ENCODE data around the gene SLC39A7.
"Not testable (repeated sequence)": the region's sequence is repeated elsewhere in the genome, so short reads cannot be mapped to it uniquely, and the experiment has no call there.

The SLC39A7 gene

DNA sequence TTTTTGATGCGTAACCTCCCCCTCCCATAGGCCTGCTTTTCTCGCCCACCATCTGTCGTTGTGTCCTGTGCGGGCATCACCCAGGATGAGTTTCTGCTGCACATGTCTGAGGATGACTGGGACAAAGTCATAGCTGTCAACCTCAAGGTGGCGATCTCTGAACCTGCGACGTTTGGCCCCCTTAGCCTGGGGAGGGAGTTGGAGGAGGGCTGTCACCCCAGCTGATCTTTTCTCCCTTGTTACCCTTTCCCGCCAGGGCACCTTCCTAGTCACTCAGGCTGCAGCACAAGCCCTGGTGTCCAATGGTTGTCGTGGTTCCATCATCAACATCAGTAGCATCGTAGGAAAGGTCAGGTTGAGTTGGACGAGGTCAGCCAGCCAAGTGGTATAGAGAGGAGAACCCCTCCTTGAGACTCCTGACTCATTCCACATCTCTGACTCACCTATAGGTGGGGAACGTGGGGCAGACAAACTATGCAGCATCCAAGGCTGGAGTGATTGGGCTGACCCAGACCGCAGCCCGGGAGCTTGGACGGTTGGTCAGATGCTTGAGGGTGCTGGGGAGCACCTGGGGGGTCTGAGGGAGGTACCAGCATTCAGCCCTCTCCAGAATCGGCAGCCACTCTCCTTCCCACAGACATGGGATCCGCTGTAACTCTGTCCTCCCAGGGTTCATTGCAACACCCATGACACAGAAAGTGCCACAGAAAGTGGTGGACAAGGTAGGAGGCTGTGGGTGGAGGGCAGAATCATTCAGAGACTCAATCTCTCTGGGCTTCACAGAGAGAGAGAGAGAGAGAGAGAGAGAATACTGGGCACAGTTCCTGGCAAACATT lies 4.7 kb downstream of the SLC39A7 start:
- no peak for DNase-seq (ENCODE audit: low spot score)

DNA sequence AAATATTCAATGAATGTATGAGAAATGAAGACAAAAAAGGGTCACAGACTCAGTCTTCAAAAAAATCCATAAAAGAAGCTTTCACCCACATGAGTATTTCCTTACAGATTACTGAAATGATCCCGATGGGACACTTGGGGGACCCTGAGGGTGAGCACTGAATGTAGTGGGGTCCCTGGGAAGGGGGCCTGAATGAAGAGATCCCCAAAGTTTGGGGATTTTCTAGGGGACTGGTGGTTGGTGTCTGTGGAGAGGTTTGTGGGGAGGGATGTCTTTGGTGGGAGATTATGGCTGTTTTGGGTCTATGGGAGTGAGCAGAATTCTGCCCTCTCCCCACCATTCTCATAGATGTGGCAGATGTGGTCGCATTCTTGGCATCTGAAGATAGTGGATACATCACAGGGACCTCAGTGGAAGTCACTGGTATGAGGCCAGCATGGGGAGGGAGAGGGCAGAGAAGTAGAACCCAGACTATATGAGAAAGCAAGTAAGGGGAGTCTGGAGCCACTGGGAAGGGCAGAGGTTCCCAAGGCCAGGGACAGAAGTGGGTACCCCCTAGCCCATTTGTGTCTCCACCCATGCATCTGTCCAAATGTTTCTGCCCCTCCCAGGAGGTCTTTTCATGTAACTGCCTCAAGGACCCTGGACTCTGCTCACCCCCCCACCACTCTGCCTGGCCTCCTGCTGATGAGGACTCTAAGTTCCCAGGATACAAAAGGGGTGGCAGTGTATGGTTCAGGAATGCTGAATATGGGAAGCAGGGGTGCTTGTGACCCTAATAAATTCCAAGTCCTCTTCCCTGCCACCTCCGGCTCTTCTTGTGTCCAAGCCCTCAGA lies 5.6 kb downstream of the SLC39A7 start:
- no peak for DNase-seq (ENCODE audit: low spot score)

DNA sequence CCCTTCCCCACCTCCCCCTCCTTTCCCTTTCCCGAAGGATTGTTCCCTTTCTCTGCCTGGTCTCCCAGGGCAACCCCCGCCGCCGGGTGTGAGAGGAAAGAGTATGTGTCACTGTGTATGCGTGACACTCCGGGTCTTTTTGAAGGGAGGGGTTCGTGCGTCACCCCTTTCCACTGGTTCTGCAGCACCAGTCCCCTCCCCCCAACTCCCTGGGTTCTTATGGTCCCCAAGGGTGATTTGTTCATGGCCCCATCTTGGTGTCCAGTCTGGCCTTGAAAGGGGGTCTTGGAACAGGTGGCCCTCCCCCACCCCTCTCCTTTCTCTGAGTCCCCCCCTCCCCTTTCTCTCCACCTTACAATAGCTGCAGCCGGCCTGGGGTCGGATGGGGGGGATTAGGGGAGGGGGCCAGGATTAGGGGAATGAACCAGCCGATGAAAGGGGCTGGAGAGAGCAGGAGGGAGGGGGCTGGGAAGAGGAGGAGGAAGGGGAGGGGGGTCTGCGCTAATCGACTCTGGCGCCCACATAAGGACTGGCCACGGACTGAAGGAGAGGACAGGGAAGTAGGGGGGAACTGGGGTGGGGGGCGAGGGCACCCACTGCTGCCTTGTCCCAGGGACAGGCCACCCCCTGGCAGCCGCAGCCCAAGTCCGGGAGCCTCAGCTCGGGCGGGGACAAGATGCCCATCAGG lies 6.3 kb downstream of the SLC39A7 start:
- no peak for DNase-seq (ENCODE audit: low spot score)

DNA sequence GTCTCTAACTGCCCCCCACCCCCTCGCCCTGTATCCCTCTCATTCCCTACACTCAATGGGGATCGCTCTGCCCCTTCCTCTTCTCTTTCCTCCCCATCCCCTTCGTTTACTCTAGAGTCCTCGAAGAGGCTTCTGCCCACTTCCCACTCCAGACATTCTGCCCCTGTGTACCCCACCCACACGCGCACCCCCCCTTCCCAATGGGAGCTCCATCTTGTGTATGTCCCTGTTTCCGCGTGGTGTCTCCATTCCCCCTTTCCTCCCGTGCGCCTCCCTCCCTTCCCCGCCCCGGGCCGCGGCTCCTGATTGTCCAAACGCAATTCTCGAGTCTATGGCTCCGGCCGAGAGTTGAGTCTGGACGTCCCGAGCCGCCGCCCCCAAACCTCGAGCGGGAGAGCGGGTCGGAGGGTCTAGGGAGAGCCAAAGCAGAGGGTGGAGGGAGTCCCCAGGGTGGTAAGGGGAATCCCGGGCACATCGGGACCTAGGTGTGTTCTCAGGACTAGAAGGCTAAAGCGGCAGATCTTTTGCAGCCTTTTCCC lies 7.0 kb downstream of the SLC39A7 start:
- no peak for DNase-seq (ENCODE audit: low spot score)

DNA sequence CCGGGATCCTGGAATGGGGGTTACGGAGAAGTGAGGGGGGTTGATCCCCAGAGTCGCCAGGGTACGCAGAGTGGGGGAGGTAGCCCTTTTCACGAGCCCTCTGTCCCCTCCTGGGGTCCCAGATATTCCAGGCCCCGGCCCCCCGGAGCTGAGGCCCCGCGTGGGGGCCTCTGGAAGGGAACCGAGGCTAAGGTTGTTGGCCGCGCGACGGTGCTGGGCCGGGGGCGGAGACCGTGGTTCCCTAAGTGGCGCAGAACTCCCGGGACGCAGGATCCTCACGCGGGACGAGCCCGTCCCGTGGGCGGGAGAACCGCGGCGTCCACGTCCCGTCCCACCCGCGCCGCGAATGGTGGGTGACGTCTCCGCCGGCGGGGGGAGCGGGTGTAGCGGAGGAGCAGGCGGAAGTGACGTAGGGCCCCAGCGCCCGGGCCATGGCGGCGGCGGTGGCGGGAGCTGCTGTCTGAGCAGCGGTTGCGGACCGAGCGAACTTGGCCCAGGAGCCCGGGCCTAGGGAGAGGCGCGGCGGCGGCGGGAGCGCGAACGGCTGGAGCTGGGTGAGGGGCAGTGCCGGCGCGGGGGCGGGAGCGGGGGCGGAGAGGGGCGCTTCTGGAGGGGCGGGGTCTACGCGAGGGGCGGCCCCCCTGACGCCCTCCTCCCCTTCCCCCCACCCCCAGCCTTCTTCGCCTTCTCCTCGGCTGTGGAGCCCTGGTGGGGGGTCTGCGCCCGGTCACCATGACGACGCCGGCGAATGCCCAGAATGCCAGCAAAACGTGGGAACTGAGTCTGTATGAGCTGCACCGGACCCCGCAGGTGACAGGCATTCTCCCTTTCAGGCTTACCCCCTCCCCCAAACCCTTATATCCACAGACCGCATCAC lies 7.7 kb downstream of the SLC39A7 start, which contains the start of gene RING1:
Gene RING1 (plus strand): TSS at position 410 of the 877 bp plus-strand sequence. CDS start 323 bp downstream, at position 733.
- DNase-seq (ENCODE audit: low spot score) = peak; percentile 89

DNA sequence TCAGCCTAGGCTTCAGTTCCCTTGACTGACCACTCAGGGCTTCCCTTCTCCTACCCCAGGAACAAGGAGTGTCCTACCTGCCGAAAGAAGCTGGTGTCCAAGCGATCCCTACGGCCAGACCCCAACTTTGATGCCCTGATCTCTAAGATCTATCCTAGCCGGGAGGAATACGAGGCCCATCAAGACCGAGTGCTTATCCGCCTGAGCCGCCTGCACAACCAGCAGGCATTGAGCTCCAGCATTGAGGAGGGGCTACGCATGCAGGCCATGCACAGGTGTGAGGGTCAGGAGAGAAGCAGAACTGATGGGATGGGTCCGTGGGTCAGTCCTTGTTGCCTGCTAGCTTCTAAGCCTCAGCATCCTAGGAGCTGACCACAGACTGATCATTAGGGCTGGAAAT lies 9.2 kb downstream of the SLC39A7 start:
- DNase-seq (ENCODE audit: low spot score) = no peak

DNA sequence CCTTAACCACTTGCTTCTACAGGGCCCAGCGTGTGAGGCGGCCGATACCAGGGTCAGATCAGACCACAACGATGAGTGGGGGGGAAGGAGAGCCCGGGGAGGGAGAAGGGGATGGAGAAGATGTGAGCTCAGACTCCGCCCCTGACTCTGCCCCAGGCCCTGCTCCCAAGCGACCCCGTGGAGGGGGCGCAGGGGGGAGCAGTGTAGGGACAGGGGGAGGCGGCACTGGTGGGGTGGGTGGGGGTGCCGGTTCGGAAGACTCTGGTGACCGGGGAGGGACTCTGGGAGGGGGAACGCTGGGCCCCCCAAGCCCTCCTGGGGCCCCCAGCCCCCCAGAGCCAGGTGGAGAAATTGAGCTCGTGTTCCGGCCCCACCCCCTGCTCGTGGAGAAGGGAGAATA lies 10.5 kb downstream of the SLC39A7 start:
- DNase-seq (ENCODE audit: low spot score) = no peak

DNA sequence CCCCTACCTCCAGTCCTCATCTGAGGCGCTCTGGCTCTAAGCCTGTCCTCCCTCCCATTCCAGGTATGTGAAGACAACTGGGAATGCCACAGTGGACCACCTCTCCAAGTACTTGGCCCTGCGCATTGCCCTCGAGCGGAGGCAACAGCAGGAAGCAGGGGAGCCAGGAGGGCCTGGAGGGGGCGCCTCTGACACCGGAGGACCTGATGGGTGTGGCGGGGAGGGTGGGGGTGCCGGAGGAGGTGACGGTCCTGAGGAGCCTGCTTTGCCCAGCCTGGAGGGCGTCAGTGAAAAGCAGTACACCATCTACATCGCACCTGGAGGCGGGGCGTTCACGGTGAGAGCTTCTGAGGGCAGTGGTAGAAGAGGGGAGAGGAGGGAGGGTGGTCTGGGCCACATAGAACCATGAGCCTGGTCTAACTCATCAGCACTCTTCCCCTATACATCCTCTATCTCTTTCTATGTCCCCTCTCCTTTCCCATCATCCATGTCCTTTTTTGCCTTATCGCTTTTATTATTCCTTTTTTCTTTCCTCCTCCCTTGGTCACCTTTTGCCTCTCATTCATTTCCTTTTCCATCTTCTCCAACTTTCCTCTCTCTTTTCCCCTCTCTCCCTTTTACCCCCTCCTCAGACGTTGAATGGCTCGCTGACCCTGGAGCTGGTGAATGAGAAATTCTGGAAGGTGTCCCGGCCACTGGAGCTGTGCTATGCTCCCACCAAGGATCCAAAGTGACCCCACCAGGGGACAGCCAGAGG lies 11.2 kb downstream of the SLC39A7 start:
- no peak for DNase-seq (ENCODE audit: low spot score)

DNA sequence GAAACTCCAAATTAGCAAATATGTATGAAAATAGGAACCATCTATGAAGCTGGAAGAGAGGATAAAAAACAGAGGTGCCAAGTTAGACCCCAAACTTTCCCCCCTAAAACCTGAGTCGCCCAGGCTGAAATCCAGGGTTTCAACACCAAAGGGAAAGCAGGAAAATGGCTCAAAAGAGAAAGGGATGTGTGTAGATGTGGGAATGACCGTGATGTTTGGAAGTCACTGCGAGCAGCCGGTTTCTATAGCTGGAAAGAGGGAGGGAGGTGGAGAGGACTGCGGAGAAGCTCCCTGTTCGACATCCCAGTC lies 12.1 kb downstream of the SLC39A7 start:
- DNase-seq (ENCODE audit: low spot score) = no peak

DNA sequence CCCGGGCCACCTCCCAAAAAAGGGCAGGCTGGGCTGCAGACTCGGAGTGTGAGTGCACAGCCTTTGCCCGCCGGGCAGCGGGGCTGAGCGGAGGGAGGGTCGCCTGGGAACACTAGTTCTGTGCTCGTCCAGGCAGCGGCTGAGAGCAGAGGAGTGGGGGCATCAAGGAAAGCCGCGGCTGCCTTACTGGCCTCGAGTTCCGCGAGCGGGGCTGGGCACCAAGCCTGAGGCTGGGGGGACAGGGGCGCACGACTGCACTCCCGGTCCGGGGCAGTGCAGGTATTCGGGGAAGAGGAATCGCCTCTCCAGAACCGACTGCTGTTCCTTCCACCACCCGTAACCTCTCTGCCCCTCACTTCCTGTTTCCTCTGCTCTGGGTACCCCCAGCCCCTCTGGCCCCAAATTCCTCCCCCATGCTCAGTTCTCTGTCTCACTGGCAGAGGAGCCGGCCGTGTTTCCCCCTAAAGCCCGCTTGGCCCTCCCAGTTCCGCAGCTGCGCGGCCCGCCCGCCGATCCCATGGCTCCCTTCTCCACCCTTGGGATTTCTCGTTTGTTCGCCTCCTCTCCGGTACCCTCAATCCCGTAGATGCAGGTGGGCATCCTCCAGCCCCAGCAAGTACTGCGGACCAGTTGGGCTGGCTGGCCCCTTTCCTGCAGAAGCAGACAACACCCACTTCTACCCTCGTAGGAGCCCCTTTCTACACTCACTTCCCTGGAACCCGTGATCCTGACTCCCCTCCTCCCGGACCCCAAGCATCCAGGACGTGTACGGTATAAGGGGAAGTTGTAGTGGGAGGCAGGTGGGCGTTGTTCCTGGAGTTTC lies 12.7 kb downstream of the SLC39A7 start:
- DNase-seq (ENCODE audit: low spot score) = peak; percentile 71

DNA sequence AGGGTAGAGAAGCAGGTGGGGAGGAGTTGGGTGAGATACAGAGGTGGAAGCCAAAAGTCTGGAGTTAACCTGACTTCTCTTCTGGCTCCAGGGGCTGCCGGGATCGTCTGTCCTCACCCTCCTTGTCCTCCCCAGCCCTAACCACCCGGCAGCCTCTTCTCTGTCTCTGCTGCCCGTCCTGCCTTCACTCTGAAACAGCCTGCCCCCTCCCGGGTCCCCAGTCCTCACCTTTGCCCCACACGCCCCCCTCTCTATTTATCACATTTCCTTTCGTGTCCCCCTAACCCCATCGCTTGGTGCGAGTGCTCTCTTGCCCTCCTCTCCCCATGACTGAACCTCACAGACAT lies 13.3 kb downstream of the SLC39A7 start:
- no peak for DNase-seq (ENCODE audit: low spot score)

DNA sequence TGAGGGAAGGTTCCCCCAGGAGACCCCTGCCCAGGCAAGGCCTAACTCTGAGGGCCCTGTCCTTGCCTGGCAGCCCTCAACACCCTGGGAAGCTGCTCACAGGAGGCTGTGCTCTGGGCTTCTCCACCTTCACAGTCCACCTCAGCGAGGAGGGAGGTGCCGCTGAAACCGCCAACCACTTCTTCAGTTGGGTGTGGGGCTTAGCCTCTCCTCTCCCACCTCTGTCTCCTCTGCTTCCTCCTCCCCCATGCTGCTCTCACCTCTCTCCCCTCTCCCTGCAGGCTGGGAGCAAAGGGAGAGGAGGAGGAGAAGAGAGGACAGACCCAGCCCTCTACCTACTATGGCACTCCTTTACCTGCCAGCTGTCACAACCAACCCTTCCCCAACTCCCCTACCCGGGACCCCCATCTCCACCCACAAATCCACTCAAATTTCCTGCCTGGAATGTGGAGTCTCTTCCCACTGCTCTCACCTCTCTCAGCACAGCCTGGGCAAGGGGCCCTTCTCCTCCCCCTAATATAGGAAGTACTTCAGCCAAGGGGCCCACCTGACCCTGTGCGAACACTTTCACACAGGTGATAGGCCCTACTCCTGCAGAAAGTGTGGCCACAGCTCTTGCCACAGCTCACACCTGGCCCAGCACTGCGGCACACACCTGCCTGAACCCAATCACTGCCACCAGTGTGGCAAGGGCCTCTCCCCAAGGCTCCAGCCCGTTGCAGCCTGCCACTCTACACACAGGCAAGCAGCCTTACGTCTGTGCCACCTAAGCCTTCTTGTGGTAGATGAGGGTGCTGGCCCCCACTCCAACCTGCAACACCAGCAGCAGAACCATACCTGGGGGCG lies 14.8 kb downstream of the SLC39A7 start:
- no peak for DNase-seq (ENCODE audit: low spot score)

DNA sequence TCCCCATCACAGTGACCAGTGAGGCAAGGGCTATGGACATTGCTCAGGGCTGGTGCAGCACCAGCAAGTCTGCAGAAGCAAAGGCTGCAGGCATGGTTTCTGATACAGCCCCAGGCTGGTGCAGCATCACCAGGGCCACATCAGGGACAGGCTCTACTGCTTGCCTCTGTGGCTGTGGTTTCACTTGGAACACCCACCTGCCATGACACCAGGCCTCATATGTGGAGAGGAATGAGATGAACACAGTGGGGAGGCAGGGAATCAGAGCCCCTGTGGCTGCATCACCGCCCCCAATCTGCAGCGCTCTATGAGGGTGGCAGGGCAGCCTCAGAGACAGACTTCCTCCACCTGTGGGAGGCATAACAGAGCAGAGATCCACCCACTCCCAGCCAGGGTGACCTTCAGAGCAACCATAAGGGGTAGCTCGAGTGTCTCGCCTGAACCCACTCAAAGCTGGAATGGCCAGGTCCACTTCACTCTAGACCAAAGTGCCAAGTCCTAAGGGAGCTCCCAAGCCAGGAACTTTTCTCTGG lies 15.5 kb downstream of the SLC39A7 start:
- DNase-seq (ENCODE audit: low spot score) = no peak

DNA sequence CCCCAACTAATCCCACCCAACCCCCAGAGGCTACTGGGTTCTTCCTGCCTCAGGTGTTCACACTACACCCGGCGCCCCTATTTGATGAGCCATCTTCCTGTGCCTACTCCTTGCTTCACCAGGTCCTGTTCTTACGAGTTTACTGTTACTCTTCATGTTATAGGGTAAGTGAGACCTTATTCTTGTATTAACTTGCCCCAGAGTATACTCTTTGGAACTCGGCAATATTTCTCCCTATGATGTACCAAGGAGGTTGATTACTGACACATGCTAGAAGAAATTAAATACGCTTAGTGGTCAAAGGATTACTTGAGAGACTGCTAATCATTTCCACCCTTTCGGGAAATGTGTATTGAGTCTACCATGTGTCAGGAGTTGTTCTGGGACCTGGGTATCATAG lies 16.6 kb downstream of the SLC39A7 start:
- DNase-seq (ENCODE audit: low spot score) = no peak

DNA sequence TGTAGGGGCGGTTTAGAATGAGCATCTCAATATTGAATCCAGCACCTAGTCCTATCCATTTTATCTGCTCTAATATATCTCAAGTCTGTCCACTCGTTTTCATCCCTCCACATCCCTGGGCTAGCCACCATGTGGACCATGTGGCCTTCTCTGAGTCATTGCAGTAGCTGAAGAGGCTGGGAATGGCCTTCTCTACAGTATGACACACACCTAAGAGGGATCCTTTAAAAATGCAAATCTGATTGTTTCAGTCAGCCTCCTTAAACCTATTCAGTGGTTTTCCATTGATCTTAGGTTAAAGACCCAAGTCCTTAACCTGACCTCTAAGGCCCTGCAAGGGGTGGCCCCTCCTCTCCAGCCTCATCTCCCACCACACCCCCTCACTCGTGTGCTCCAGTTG lies 17.0 kb downstream of the SLC39A7 start:
- no peak for DNase-seq (ENCODE audit: low spot score)

DNA sequence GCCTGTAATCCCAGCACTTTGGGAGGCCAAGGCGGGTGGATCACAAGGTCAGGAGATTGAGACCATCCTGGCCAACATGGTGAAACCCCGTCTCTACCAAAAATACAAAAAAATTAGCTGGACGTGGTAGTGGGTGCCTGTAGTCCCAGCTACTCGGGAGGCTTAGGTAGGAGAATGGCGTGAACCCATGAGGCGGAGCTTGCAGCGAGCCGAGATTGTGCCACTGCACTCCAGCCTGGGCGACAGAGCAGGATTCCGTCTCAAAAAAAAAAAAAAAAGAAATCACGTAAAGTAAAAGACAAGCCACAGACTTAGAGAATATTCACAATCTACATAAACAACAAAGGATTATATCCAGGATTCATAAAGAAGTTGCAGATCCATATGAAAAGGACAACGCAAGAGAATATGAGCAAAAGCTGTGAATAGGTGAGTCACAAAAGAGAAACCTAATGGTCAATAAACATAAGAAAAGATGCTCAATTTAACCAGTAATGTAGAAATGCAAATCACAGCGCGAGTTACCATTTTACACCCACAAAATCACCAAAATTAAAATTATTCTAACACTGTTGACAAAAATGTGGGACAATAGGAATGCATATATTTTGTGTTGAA lies 25.9 kb downstream of the SLC39A7 start:
- not testable (repeated sequence) for DNase-seq (ENCODE audit: low spot score)

DNA sequence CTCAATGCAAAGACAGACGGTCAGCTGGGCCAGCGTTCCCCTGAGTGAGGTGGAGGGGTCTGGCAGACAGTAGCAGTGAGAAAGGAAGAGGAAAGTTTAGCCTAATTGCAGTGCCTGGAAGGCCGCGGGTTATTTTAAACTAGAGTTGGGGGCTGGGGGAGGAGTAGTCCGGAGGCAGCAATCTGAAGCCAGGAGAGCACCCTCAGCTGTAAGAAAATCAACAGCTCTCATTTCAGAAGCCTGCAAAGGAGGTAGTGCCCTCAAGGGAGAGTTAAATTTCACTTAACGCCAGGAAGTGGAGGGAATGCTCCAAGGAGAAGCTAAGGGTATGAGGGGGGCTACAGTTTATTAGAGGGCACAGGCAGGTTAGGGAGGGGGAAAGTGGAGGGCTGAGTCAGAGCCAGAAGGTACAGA lies 34.6 kb downstream of the SLC39A7 start:
- no peak for DNase-seq (ENCODE audit: low spot score)

DNA sequence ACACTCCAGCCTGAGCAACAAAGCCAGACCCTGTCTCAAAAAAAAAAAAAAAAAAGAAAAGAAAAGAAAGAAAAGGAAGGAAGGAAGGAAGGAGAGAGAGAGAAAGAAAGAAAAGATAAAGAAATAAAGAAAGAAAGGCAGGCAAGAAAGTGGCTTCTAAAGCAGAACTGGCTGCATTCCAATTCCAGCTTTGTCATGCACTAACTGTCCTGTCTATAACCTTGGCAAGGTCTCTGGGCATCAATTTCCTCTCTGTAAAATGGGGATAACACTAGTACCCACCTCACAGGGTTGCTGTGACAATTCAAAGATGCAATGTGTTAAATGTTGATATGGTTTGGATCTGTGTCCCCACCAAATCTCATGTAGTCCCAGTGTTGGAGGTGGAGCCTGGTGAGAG lies 35.7 kb downstream of the SLC39A7 start:
- no peak for DNase-seq (ENCODE audit: low spot score)
